Osteoblast (primary cell): ENCODE data around the gene DDX59. TPM values are rescaled to one million over a fixed set of nuclear protein-coding genes. Genes with fewer than 3 reads are reported as not detected.

ENCODE experiments used
- DNase-seq: peaks from one replicate; pipeline ENCODE4 v3.0.0; 2011; ENCODE audit warnings: low spot score, mixed read lengths; ENCODE audit not compliant: insufficient read length; ENCODE audit errors: missing footprints
- H2AFZ ChIP-seq: 2 replicates; pipeline ENCODE4 v1.6.0; 2011; ENCODE audit warnings: mild to moderate bottlenecking, low read length
- H3K27ac ChIP-seq: 2 replicates; pipeline ENCODE4 v1.5.1; 2011; ENCODE audit warnings: mild to moderate bottlenecking, low read depth, low read length, moderate library complexity
- H3K27me3 ChIP-seq: 2 replicates; pipeline ENCODE4 v1.6.0; 2012; ENCODE audit warnings: mild to moderate bottlenecking, control low read depth, inconsistent platforms, low read length, moderate library complexity; ENCODE audit not compliant: insufficient read depth
- H3K36me3 ChIP-seq: 2 replicates; pipeline ENCODE4 v1.5.1; 2011; ENCODE audit warnings: mild to moderate bottlenecking, low read length, control low read depth, moderate library complexity; ENCODE audit not compliant: insufficient read depth
- H3K4me1 ChIP-seq: 2 replicates; pipeline ENCODE4 v1.5.1; 2011; ENCODE audit warnings: mild to moderate bottlenecking, low read length, control low read depth, moderate library complexity; ENCODE audit not compliant: insufficient read depth
- H3K4me2 ChIP-seq: 2 replicates; pipeline ENCODE4 v1.6.0; 2011; ENCODE audit warnings: mild to moderate bottlenecking, low read length; ENCODE audit not compliant: insufficient read depth
- H3K4me3 ChIP-seq: fragments of 200-600 bp; sonication (generic); 3 replicates; pipeline ENCODE4 v1.5.1; 2012; ENCODE audit warnings: mild to moderate bottlenecking, low read length, inconsistent platforms; ENCODE audit not compliant: insufficient read depth
- H3K79me2 ChIP-seq: 2 replicates; pipeline ENCODE4 v1.6.0; 2012; ENCODE audit warnings: mild to moderate bottlenecking, low read length, control low read depth, inconsistent platforms; ENCODE audit not compliant: insufficient read depth
- H3K9me3 ChIP-seq: 2 replicates; pipeline ENCODE4 v1.5.1; 2011; ENCODE audit warnings: low read depth, low read length, control low read depth
- H4K20me1 ChIP-seq: 2 replicates; pipeline ENCODE4 v1.6.0; 2012; ENCODE audit warnings: mild to moderate bottlenecking, low read length, control low read depth; ENCODE audit not compliant: insufficient read depth
- CTCF ChIP-seq: IDR thresholded peaks from 2 replicates; pipeline ENCODE4 v1.5.1; 2011; ENCODE audit warnings: mild to moderate bottlenecking, low read depth, low read length, moderate library complexity; ENCODE audit errors: extremely low read depth
- total RNA-seq: library from RNA; depleted of rRNA; stranded (reverse); fragments of >200 nt; gene quantifications from 2 replicates; pipeline ENCODE4 v1.2.3, GENCODE V29; 2012

DDX59 gene
- total RNA-seq, 1 donor = 11.9 TPM

- DNase-seq = no peak
- Histone ChIP-seq H3K79me2 (no peaks in the 10 kb centered on the region), H3K27me3 (no peaks in the 10 kb centered on the region), H3K9me3 (no peaks in the 10 kb centered on the region), H3K4me1 (no peaks in the 10 kb centered on the region), H3K4me2 (no peak overlapping the region), H3K27ac (no peak overlapping the region), H3K4me3 (no peak overlapping the region), H4K20me1 (no peaks in the 10 kb centered on the region), H3K36me3 (no peaks in the 10 kb centered on the region), H2AFZ (peak overlapping the region; percentile 29)
- TF ChIP-seq CTCF = no peak
These were observed 42.0 kb downstream of the DDX59 start for GRCh38 chr1:200627575-200628222.

GRCh38 chr1:200626853-200627534 lies 42.7 kb downstream of the DDX59 start:
- Histone ChIP-seq H3K9me3 (no peaks in the 10 kb centered on the region), H2AFZ (no peak overlapping the region), H3K79me2 (no peaks in the 10 kb centered on the region), H3K27ac (no peak overlapping the region), H3K4me2 (no peak overlapping the region), H3K4me1 (no peaks in the 10 kb centered on the region), H3K36me3 (no peaks in the 10 kb centered on the region), H3K4me3 (no peak overlapping the region), H4K20me1 (no peaks in the 10 kb centered on the region), H3K27me3 (no peaks in the 10 kb centered on the region)
- DNase-seq = no peak
- no peak for TF ChIP-seq CTCF

- peak; percentile 52 for DNase-seq
- Histone ChIP-seq H3K4me3 (no peak overlapping the region), H3K4me1 (no peaks in the 10 kb centered on the region), H3K9me3 (no peaks in the 10 kb centered on the region), H2AFZ (no peak overlapping the region), H3K27me3 (no peaks in the 10 kb centered on the region), H3K4me2 (no peak overlapping the region), H3K79me2 (no peaks in the 10 kb centered on the region), H4K20me1 (no peaks in the 10 kb centered on the region), H3K27ac (no peak overlapping the region), H3K36me3 (no peaks in the 10 kb centered on the region)
- no peak for TF ChIP-seq CTCF
These were observed 44.3 kb downstream of the DDX59 start for GRCh38 chr1:200625381-200625824.

- no peak for TF ChIP-seq CTCF
- H2AFZ ChIP-seq = no peak overlapping the region
- H4K20me1 ChIP-seq = no peaks in the 10 kb centered on the region
- no peak for DNase-seq
- no peaks in the 10 kb centered on the region for H3K9me3 ChIP-seq
- H3K27ac ChIP-seq = no peak overlapping the region
- no peak overlapping the region for H3K4me2 ChIP-seq
- H3K4me3 ChIP-seq = no peak overlapping the region
- H3K4me1 ChIP-seq = peaks cover 4% of the 10 kb centered on the region
- peaks cover 4% of the 10 kb centered on the region for H3K79me2 ChIP-seq
- no peaks in the 10 kb centered on the region for H3K27me3 ChIP-seq
- no peaks in the 10 kb centered on the region for H3K36me3 ChIP-seq
These were observed 44.9 kb downstream of the DDX59 start for GRCh38 chr1:200624679-200625335.
